PC-9 (cell line): Measurements from ENCODE around the gene DEFB127. TPM values are rescaled to one million over a fixed set of nuclear protein-coding genes. Genes with fewer than 3 reads are reported as not detected.

Source experiments
- BruUV-seq: library from RNA; stranded (reverse); fragments of 400-500 nt; replicated peaks from 2 replicates; lab custom pipeline; 2021; lab: Mats Ljungman, UMichigan
- CTCF ChIA-PET: fragments of 300-600 bp; sonication (Branson Sonifier 250); formaldehyde crosslinking; loops from one replicate; lab custom pipeline; 2022; ENCODE audit warnings: antibody characterized with exemption; lab: Charles Lee
- POLR2A ChIA-PET: fragments of 300-600 bp; sonication (Branson Sonifier 250); formaldehyde crosslinking; loops from one replicate; lab custom pipeline; 2022; ENCODE audit warnings: antibody characterized with exemption; ENCODE audit not compliant: unreplicated experiment; lab: Charles Lee
- DNase-seq, 2 experiments: peaks; one replicate each; pipeline versions ENCODE4 v3.0.0 to v3.0.0-alpha.2; 2015 to 2022; ENCODE audit warnings: mixed read lengths in 1 of 2
- H2AFZ ChIP-seq: fragments of 200-600 bp; sonication (generic); 2 replicates; pipeline ENCODE4 v1.8.1; 2017; ENCODE audit warnings: antibody characterized with exemption
- H3F3A ChIP-seq: fragments of 200-600 bp; sonication (generic); 2 replicates; pipeline ENCODE4 v1.8.1; 2017; ENCODE audit warnings: antibody characterized with exemption, mild to moderate bottlenecking, low read depth; ENCODE audit not compliant: insufficient read depth
- H3K27ac ChIP-seq: fragments of 200-600 bp; sonication (generic); 2 replicates; pipeline ENCODE4 v1.6.1; 2016; ENCODE audit warnings: mixed run types
- H3K27me3 ChIP-seq: fragments of 200-600 bp; sonication (generic); 2 replicates; pipeline ENCODE4 v1.6.1; 2016; ENCODE audit warnings: low read depth, mixed run types; ENCODE audit not compliant: insufficient read depth
- H3K36me3 ChIP-seq: fragments of 200-600 bp; sonication (generic); 2 replicates; pipeline ENCODE4 v1.6.1; 2016; ENCODE audit warnings: low read depth, mixed run types
- H3K4me1 ChIP-seq: fragments of 200-600 bp; sonication (generic); replicated peaks from 2 replicates; pipeline ENCODE4 v1.6.1; 2016; ENCODE audit warnings: mixed run types; ENCODE audit not compliant: insufficient read depth
- H3K4me2 ChIP-seq: fragments of 200-600 bp; sonication (generic); 2 replicates; pipeline ENCODE4 v1.6.1; 2017; ENCODE audit warnings: mixed run types
- H3K4me3 ChIP-seq: fragments of 200-600 bp; sonication (generic); 2 replicates; pipeline ENCODE4 v1.6.1; 2016; ENCODE audit warnings: mixed run types
- H3K79me2 ChIP-seq: fragments of 200-600 bp; sonication (generic); 2 replicates; pipeline ENCODE4 v1.6.1; 2017; ENCODE audit warnings: low read depth, mixed run types
- H3K9me2 ChIP-seq: fragments of 200-600 bp; sonication (generic); 2 replicates; pipeline ENCODE4 v1.8.1; 2017; ENCODE audit warnings: mild to moderate bottlenecking; ENCODE audit not compliant: insufficient read depth
- H3K9me3 ChIP-seq: fragments of 200-600 bp; sonication (generic); 2 replicates; pipeline ENCODE4 v1.8.1; 2016; ENCODE audit warnings: low read depth; ENCODE audit not compliant: insufficient read depth
- H4K20me1 ChIP-seq: fragments of 200-600 bp; sonication (generic); 2 replicates; pipeline ENCODE4 v1.8.1; 2017; ENCODE audit not compliant: insufficient read depth
- EZH2 ChIP-seq: fragments of 200-600 bp; sonication (generic); IDR thresholded peaks from 2 replicates; pipeline ENCODE4 v1.8.0; 2017; ENCODE audit warnings: antibody characterized with exemption, low read depth
- intact Hi-C: fragments of 100-400 bp; cut with micrococcal nuclease; formaldehyde crosslinking; loops from one replicate; pipeline ENCODE4 v1.10.0; 2022; ENCODE audit not compliant: unreplicated experiment
- total RNA-seq: library from RNA; stranded (reverse); gene quantifications from 2 replicates; pipeline ENCODE4 v1.2.3, GENCODE V29; 2021
- TF ChIP-seq, protein P1 (sequence below): fragments of 200-600 bp; sonication (generic); conservative IDR thresholded peaks from 2 replicates; pipeline ENCODE4 v1.6.1; 2017; ENCODE audit warnings: mixed run types, antibody characterized with exemption, mild to moderate bottlenecking, moderate library complexity

The DEFB127 gene
- total RNA-seq, 1 experiment from 2014 or later, result not detected

DNA sequence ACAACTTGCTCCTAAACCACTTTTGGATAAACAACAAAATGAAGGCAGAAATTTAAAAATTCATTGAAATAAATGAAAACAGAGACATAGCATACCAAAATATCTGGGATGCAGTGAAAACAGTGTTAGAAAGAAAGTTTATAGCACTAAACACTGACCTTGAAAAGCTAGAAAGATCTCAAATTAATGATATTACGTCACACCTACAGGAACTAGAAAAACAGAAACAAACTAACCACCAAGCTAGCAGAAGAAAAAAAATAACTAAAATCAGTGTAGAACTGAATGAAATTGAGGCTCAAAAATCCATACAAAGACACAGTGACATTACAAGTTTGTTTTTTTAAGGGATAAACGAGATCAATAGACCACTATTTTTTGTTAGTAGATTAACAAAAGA, 27.0 kb downstream of the DEFB127 start:
- Histone ChIP-seq H3K27ac (no peak overlapping the region), H3K4me2 (no peak overlapping the region), H3K9me2 (no peaks in the 10 kb centered on the region), H3K4me1 (no peaks in the 10 kb centered on the region), H3K36me3 (no peaks in the 10 kb centered on the region), H3K9me3 (no peaks in the 10 kb centered on the region; the same call in 1 of the 2 replicates), H3F3A (no peaks in the 10 kb centered on the region), H4K20me1 (no peaks in the 10 kb centered on the region), H2AFZ (no peak overlapping the region), H3K27me3 (peaks cover 38% of the 10 kb centered on the region), H3K4me3 (no peak overlapping the region), H3K79me2 (no peaks in the 10 kb centered on the region)
- no peak for TF ChIP-seq EZH2
- TF ChIP-seq, protein P1, sequence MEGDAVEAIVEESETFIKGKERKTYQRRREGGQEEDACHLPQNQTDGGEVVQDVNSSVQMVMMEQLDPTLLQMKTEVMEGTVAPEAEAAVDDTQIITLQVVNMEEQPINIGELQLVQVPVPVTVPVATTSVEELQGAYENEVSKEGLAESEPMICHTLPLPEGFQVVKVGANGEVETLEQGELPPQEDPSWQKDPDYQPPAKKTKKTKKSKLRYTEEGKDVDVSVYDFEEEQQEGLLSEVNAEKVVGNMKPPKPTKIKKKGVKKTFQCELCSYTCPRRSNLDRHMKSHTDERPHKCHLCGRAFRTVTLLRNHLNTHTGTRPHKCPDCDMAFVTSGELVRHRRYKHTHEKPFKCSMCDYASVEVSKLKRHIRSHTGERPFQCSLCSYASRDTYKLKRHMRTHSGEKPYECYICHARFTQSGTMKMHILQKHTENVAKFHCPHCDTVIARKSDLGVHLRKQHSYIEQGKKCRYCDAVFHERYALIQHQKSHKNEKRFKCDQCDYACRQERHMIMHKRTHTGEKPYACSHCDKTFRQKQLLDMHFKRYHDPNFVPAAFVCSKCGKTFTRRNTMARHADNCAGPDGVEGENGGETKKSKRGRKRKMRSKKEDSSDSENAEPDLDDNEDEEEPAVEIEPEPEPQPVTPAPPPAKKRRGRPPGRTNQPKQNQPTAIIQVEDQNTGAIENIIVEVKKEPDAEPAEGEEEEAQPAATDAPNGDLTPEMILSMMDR, result no peak
- ChIA-PET POLR2A (no interaction called here), CTCF (no interaction called here)
- DNase-seq, result no peak
- BruUV-seq, result no TSS peak
- intact Hi-C loops, result no loop called here

DNA sequence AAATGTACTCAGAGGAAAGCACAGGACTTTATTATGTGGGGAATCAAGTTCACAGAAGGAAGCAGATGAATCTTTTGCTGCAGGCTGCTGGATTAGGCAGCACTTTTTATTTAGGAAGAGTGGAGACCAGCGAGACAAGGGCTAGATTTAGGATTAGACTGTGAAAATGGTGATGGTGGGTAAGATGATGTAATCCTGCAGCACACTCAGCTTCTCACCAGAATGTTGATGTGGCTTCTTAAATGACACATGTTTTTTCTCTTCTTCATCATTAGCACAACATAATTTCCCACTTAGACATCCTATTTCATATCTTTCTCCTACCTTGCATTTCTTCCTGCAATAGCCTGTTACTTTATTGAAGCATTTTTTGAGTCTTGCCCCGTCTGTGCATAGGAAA, 30.5 kb downstream of the DEFB127 start:
- no peak overlapping the region for H3K27ac ChIP-seq
- no peak overlapping the region for H2AFZ ChIP-seq
- ChIA-PET CTCF (no interaction called here), POLR2A (no interaction called here)
- no peaks in the 10 kb centered on the region for H3K79me2 ChIP-seq
- peaks cover 63% of the 10 kb centered on the region for H3K27me3 ChIP-seq
- no peaks in the 10 kb centered on the region for H3F3A ChIP-seq
- BruUV-seq, result no TSS peak
- no peaks in the 10 kb centered on the region for H3K36me3 ChIP-seq
- intact Hi-C loops, result no loop called here
- no peak for DNase-seq
- no peaks in the 10 kb centered on the region; the same call in 1 of the 2 replicates for H3K9me3 ChIP-seq
- no peaks in the 10 kb centered on the region for H3K9me2 ChIP-seq
- H4K20me1 ChIP-seq, result no peaks in the 10 kb centered on the region
- H3K4me2 ChIP-seq, result no peak overlapping the region
- no peaks in the 10 kb centered on the region for H3K4me1 ChIP-seq
- TF ChIP-seq, protein P1, result no peak
- TF ChIP-seq EZH2, result no peak
- no peak overlapping the region for H3K4me3 ChIP-seq

DNA sequence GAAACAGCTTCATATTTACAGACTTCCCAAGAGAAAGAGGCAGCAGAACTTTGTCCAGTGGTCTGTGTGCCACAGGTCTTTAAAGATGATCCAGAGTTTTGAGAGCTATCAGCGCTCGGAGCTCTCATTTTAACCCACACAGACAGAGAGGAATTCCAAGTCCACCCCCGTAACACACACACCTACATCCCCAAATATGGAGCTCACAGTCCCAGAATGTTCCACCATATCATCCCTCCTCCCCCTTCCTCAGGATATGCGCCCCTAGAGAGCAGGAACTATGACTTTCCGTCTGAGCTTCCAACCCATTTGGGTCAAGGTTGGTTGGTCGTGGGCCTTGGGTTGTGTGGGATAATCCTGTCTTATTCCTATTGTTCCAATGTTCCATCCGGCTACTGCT, 32.4 kb downstream of the DEFB127 start, which contains the start of gene DEFB128:
Gene DEFB128, minus strand, starts transcription at position 101 of the 400 bp plus-strand sequence. Its CDS starts 88 bp downstream, at position 13.
- Histone ChIP-seq H4K20me1 (no peaks in the 10 kb centered on the region), H3K4me3 (no peak within 1 kb of the TSS), H3K27me3 (peaks cover 82% of the 10 kb centered on the region), H3K36me3 (no peaks in the 10 kb centered on the region), H2AFZ (no peak within 1 kb of the TSS), H3K4me1 (no peaks in the 10 kb centered on the region), H3K9me2 (no peaks in the 10 kb centered on the region), H3K27ac (no peak within 1 kb of the TSS), H3K79me2 (no peaks in the 10 kb centered on the region), H3K9me3 (no peaks in the 10 kb centered on the region; the same call in 1 of the 2 replicates), H3K4me2 (no peak within 1 kb of the TSS), H3F3A (no peaks in the 10 kb centered on the region)
- DNase-seq, result no peak
- ChIA-PET CTCF (no interaction called here), POLR2A (no interaction called here)
- BruUV-seq, result no TSS peak
- intact Hi-C loops, result no loop called here
- TF ChIP-seq, protein P1, result no peak
- no peak for TF ChIP-seq EZH2
